Ascending aorta (tissue), 2 donors: ENCODE results near the gene CCR9. TPM values are rescaled to one million over a fixed set of nuclear protein-coding genes. Genes with fewer than 3 reads are reported as not detected.

Experiments
- DNase-seq, 2 donors: peaks; one replicate each; pipeline ENCODE4 v3.0.0-alpha.2; 2019; ENCODE audit warnings: low spot score in 2 of 2
- H3K27ac ChIP-seq, 2 donors: fragments of 200-600 bp; sonication (generic); one replicate each; pipeline ENCODE4 v1.5.1; 2016 to 2017; ENCODE audit warnings: mild to moderate bottlenecking in 1 of 2
- H3K27me3 ChIP-seq: fragments of 200-600 bp; sonication (generic); one replicate; pipeline ENCODE4 v1.5.1; 2017
- H3K36me3 ChIP-seq, 2 donors: fragments of 200-600 bp; sonication (generic); one replicate each; pipeline ENCODE4 v1.5.1; 2016
- H3K4me1 ChIP-seq, 2 donors: fragments of 200-600 bp; sonication (generic); one replicate each; pipeline ENCODE4 v1.5.1; 2016 to 2017; ENCODE audit warnings: mild to moderate bottlenecking in 1 of 2
- H3K4me3 ChIP-seq, 2 donors: fragments of 200-600 bp; sonication (generic); one replicate each; pipeline ENCODE4 v1.5.1; 2016 to 2017; ENCODE audit warnings: mild to moderate bottlenecking in 1 of 2
- H3K9me3 ChIP-seq, 2 donors: fragments of 200-600 bp; sonication (generic); one replicate each; pipeline ENCODE4 v1.5.1; 2016
- CTCF ChIP-seq, 3 experiments: fragments of 200-600 bp in 2 of 3; fragments of 450-650 bp in 1 of 3; sonication (generic) in 2 of 3; IDR thresholded peaks; one replicate each; pipeline ENCODE4 v1.5.1; 2016 to 2019; ENCODE audit warnings: antibody characterized with exemption in 3 of 3, mild to moderate bottlenecking in 1 of 3, moderate library complexity in 1 of 3
- intact Hi-C: fragments of 100-400 bp; cut with DNase I; formaldehyde crosslinking; loops from one replicate; pipeline ENCODE4 v1.15.1; 2023
- total RNA-seq: library from RNA; depleted of rRNA; stranded (reverse); fragments of >200 nt; gene quantifications from one replicate; pipeline ENCODE4 v1.1.0, GENCODE V29; 2016

CCR9 gene
- total RNA-seq, 1 donor from 2014 or later, result not detected

- Histone ChIP-seq H3K27ac (no peak overlapping the region), H3K4me3 (no peak overlapping the region), H3K4me1 (no peaks in the 10 kb centered on the region), H3K36me3 (no peaks in the 10 kb centered on the region), H3K9me3 (no peaks in the 10 kb centered on the region), H3K27me3 (no peaks in the 10 kb centered on the region)
- no peak for TF ChIP-seq CTCF (IDR thresholded peaks at IDR 0.05)
- intact Hi-C loops, result no loop called here
- DNase-seq, result no peak
These were observed 25.2 kb upstream of the CCR9 start for GRCh38 chr3:45861043-45861719.

GRCh38 chr3:45864760-45865519 lies 21.4 kb upstream of the CCR9 start:
- H3K4me3 ChIP-seq, result no peak overlapping the region
- H3K36me3 ChIP-seq, result no peaks in the 10 kb centered on the region
- no peak for TF ChIP-seq CTCF (IDR thresholded peaks at IDR 0.05)
- intact Hi-C loops, result no loop called here
- H3K27ac ChIP-seq, result no peak overlapping the region
- no peak for DNase-seq
- H3K27me3 ChIP-seq, result no peaks in the 10 kb centered on the region
- H3K9me3 ChIP-seq, result no peaks in the 10 kb centered on the region
- no peaks in the 10 kb centered on the region for H3K4me1 ChIP-seq

DNA sequence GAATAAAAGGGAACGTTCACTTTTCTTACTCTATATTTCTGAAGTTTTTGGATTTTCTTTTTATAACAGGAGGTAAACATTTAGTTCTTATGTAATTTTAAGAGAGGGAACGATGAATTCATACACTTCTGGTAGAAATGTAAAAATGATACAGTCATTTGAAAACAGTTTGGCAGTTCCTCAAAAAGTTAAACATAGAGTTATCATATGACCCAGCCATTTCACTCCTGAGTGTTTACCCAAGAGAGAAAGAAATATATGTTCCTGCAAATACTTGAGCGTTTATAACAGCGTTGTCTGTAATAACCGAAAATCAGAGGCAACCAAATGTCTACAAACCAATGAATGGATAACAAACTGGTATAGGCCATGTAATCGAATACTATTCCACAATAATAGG lies 20.8 kb upstream of the CCR9 start:
- H3K4me3 ChIP-seq, result no peak overlapping the region
- H3K27ac ChIP-seq, result no peak overlapping the region
- no peak for TF ChIP-seq CTCF (IDR thresholded peaks at IDR 0.05)
- H3K9me3 ChIP-seq, result no peaks in the 10 kb centered on the region
- no peaks in the 10 kb centered on the region for H3K36me3 ChIP-seq
- H3K4me1 ChIP-seq, result no peaks in the 10 kb centered on the region
- DNase-seq, result no peak
- no peaks in the 10 kb centered on the region for H3K27me3 ChIP-seq
- intact Hi-C loops, result no loop called here

GRCh38 chr3:45868213-45868612 lies 18.1 kb upstream of the CCR9 start:
- no peaks in the 10 kb centered on the region for H3K27me3 ChIP-seq
- no peaks in the 10 kb centered on the region for H3K9me3 ChIP-seq
- no peak overlapping the region for H3K27ac ChIP-seq
- TF ChIP-seq CTCF (IDR thresholded peaks at IDR 0.05), result no peak
- no peak for DNase-seq
- intact Hi-C loops, result no loop called here
- no peak overlapping the region for H3K4me3 ChIP-seq
- no peaks in the 10 kb centered on the region for H3K36me3 ChIP-seq
- no peaks in the 10 kb centered on the region for H3K4me1 ChIP-seq

- no peak for TF ChIP-seq CTCF (IDR thresholded peaks at IDR 0.05)
- Histone ChIP-seq H3K9me3 (no peaks in the 10 kb centered on the region), H3K36me3 (no peaks in the 10 kb centered on the region), H3K27me3 (no peaks in the 10 kb centered on the region), H3K4me3 (no peak overlapping the region), H3K4me1 (no peaks in the 10 kb centered on the region), H3K27ac (no peak overlapping the region)
- intact Hi-C loops, result no loop called here
- DNase-seq, result no peak
These were observed 17.7 kb upstream of the CCR9 start for GRCh38 chr3:45868650-45869049.
